Bronchial epithelial cell (primary cell): ENCODE data around the gene NANOS3. TPM values are rescaled to one million over a fixed set of nuclear protein-coding genes. Genes with fewer than 3 reads are reported as not detected.

Source experiments
- DNase-seq: peaks from one replicate; pipeline ENCODE4 v3.0.0-alpha.2; 2010; ENCODE audit warnings: low read depth
- FAIRE-seq: peaks from 2 replicates; lab custom pipeline; 2011; peaks lifted over from hg19 to GRCh38; lab: Jason Lieb, UNC
- H3K27me3 ChIP-seq: 2 replicates; pipeline ENCODE4 v1.5.1; 2011; ENCODE audit warnings: low read length; ENCODE audit not compliant: control insufficient read depth, insufficient read depth
- H3K36me3 ChIP-seq: 2 replicates; pipeline ENCODE4 v1.5.1; 2011; ENCODE audit warnings: low read length; ENCODE audit not compliant: control insufficient read depth, insufficient read depth
- H3K4me3 ChIP-seq: 2 replicates; pipeline ENCODE4 v1.5.1; 2011; ENCODE audit warnings: mild to moderate bottlenecking, low read depth, low read length, control low read depth
- total RNA-seq: library from RNA; depleted of rRNA; stranded (reverse); fragments of >200 nt; gene quantifications from 2 replicates; pipeline ENCODE4 v1.2.1, GENCODE V29; 2014
- TF ChIP-seq, protein P1 (sequence below): IDR thresholded peaks from 2 replicates; pipeline ENCODE4 v1.5.1; 2011; ENCODE audit warnings: mild to moderate bottlenecking, moderate library complexity, low read length, control low read depth, inconsistent platforms; ENCODE audit not compliant: insufficient read depth, severe bottlenecking

Gene NANOS3
- total RNA-seq, 1 donor from 2014 or later: 0.53 TPM

GRCh38 chr19:13894552-13894951 is 17.6 kb downstream of the NANOS3 start:
- FAIRE-seq (no peak), DNase-seq (no peak)
- Histone ChIP-seq H3K4me3 (no peak overlapping the region), H3K27me3 (no peaks in the 10 kb centered on the region), H3K36me3 (no peaks in the 10 kb centered on the region)
- TF ChIP-seq, protein P1, sequence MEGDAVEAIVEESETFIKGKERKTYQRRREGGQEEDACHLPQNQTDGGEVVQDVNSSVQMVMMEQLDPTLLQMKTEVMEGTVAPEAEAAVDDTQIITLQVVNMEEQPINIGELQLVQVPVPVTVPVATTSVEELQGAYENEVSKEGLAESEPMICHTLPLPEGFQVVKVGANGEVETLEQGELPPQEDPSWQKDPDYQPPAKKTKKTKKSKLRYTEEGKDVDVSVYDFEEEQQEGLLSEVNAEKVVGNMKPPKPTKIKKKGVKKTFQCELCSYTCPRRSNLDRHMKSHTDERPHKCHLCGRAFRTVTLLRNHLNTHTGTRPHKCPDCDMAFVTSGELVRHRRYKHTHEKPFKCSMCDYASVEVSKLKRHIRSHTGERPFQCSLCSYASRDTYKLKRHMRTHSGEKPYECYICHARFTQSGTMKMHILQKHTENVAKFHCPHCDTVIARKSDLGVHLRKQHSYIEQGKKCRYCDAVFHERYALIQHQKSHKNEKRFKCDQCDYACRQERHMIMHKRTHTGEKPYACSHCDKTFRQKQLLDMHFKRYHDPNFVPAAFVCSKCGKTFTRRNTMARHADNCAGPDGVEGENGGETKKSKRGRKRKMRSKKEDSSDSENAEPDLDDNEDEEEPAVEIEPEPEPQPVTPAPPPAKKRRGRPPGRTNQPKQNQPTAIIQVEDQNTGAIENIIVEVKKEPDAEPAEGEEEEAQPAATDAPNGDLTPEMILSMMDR: no peak

- no peaks in the 10 kb centered on the region for H3K27me3 ChIP-seq
- H3K4me3 ChIP-seq: no peak overlapping the region
- DNase-seq (no peak), FAIRE-seq (no peak)
- TF ChIP-seq, protein P1: no peak
- no peaks in the 10 kb centered on the region for H3K36me3 ChIP-seq
Observed at GRCh38 chr19:13896227-13896626, 19.3 kb downstream of the NANOS3 start.

- no peak for FAIRE-seq
- H3K4me3 ChIP-seq: no peak overlapping the region
- no peaks in the 10 kb centered on the region for H3K27me3 ChIP-seq
- DNase-seq: no peak
- no peaks in the 10 kb centered on the region for H3K36me3 ChIP-seq
- TF ChIP-seq, protein P1: no peak
Observed at GRCh38 chr19:13899393-13899792, 22.5 kb downstream of the NANOS3 start.

GRCh38 chr19:13899912-13900584 is 23.1 kb downstream of the NANOS3 start:
- no peaks in the 10 kb centered on the region for H3K27me3 ChIP-seq
- TF ChIP-seq, protein P1: no peak
- no peak overlapping the region for H3K4me3 ChIP-seq
- DNase-seq (no peak), FAIRE-seq (no peak)
- no peaks in the 10 kb centered on the region for H3K36me3 ChIP-seq

DNA sequence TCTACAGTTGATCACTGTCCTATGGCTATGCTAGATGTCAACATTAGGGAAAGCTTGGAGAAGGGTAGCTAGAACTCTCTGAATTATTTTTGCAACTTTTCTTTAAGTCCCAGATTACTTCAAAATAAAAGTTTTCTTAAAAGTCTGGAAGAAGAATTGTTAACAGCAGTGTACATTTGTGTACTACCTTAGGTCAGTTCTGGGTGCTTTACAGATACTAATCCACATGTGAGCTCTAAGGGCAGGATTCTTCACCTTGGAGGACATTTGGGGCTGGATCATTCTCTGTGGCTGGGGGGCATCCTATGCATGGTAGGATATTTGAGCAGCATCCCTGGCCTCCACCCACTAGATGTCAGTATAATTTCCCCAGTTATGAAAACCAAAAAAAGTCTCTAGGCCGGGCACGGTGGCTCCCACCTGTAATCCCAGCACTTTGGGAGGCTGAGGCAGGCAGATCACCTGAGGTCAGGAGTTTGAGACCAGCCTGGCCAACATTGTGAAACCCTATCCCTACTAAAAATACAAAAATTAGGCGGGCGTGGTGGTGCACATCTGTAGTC is 26.1 kb downstream of the NANOS3 start:
- H3K36me3 ChIP-seq: no peaks in the 10 kb centered on the region
- FAIRE-seq (no peak), DNase-seq (no peak)
- no peak overlapping the region for H3K4me3 ChIP-seq
- no peaks in the 10 kb centered on the region for H3K27me3 ChIP-seq
- TF ChIP-seq, protein P1: peak; percentile 13
